OCI-LY3 (cell line): ENCODE data around the gene TCL1B.

Source experiments
- H2AFZ ChIP-seq: fragments of 200-600, 300-600 bp; shearing (Covaris generic); 2 replicates; pipeline ENCODE4 v1.6.0; 2014; ENCODE audit warnings: antibody characterized with exemption, low read depth, low read length
- H3K27ac ChIP-seq: fragments of 200-600, 300-600 bp; sonication (generic); 2 replicates; pipeline ENCODE4 v1.5.1; 2014; ENCODE audit warnings: mild to moderate bottlenecking, low read length, moderate library complexity, mixed read lengths
- H3K27me3 ChIP-seq: fragments of 200-600, 300-600 bp; sonication (generic); 2 replicates; pipeline ENCODE4 v1.6.1; 2014; ENCODE audit warnings: low read depth, low read length, mixed read lengths
- H3K36me3 ChIP-seq: fragments of 200-600, 300-600 bp; sonication (generic); replicated peaks from 2 replicates; pipeline ENCODE3; 2014; ENCODE audit warnings: low read depth, low read length, mixed read lengths
- H3K4me1 ChIP-seq: fragments of 300-600, 200-600 bp; sonication (generic); 2 replicates; pipeline ENCODE4 v1.6.1; 2014; ENCODE audit warnings: low read length, mixed read lengths
- H3K4me2 ChIP-seq: fragments of 200-600, 300-600 bp; sonication (generic); 2 replicates; pipeline ENCODE4 v1.6.1; 2014; ENCODE audit warnings: low read length, mixed read lengths
- H3K4me3 ChIP-seq: fragments of 300-600, 200-600 bp; sonication (generic); 2 replicates; pipeline ENCODE4 v1.5.1; 2014; ENCODE audit warnings: antibody characterized with exemption, mild to moderate bottlenecking, low read length, moderate library complexity
- H3K79me2 ChIP-seq: fragments of 300-600, 200-600 bp; shearing (Covaris generic); 2 replicates; pipeline ENCODE4 v1.6.1; 2014; ENCODE audit warnings: mild to moderate bottlenecking, low read length, mixed read lengths
- H3K9ac ChIP-seq: fragments of 300-600, 200-600 bp; shearing (Covaris generic); 2 replicates; pipeline ENCODE4 v1.6.0; 2014; ENCODE audit warnings: mild to moderate bottlenecking, low read length, moderate library complexity
- H3K9me3 ChIP-seq: fragments of 200-600, 300-600 bp; shearing (Covaris generic); 2 replicates; pipeline ENCODE4 v1.6.1; 2014; ENCODE audit warnings: low read length, mixed read lengths; ENCODE audit not compliant: insufficient read depth
- H4K20me1 ChIP-seq: fragments of 200-600, 300-600 bp; sonication (generic); 2 replicates; pipeline ENCODE4 v1.6.1; 2016; ENCODE audit warnings: low read length, mixed read lengths; ENCODE audit not compliant: insufficient read depth
- CTCF ChIP-seq: fragments of 200-600, 300-600 bp; sonication (generic); IDR thresholded peaks from 2 replicates; pipeline ENCODE4 v1.5.1; 2014; ENCODE audit warnings: antibody characterized with exemption, low read length, low read depth
- EZH2phosphoT487 ChIP-seq: fragments of 200-600 bp; shearing (Covaris generic); IDR thresholded peaks from 2 replicates; pipeline ENCODE4 v1.6.1; 2018; ENCODE audit warnings: antibody characterized with exemption, mixed run types, low read depth

Gene TCL1B

GRCh38 chr14:95655461-95655860 is 30.8 kb upstream of the TCL1B start:
- Histone ChIP-seq H3K4me1 (peaks cover 4% of the 10 kb centered on the region; the same call in 1 of the 2 replicates), H3K79me2 (no peaks in the 10 kb centered on the region), H3K4me2 (no peak overlapping the region), H3K9ac (no peak overlapping the region), H3K27ac (no peak overlapping the region), H3K4me3 (no peak overlapping the region), H3K9me3 (no peaks in the 10 kb centered on the region), H3K36me3 (no peaks in the 10 kb centered on the region), H2AFZ (no peak overlapping the region), H3K27me3 (peaks cover 2% of the 10 kb centered on the region; the same call in 1 of the 2 replicates), H4K20me1 (no peaks in the 10 kb centered on the region)
- TF ChIP-seq CTCF (no peak), EZH2phosphoT487 (no peak)

GRCh38 chr14:95656634-95657033 is 29.6 kb upstream of the TCL1B start:
- Histone ChIP-seq H2AFZ (no peak overlapping the region), H4K20me1 (no peaks in the 10 kb centered on the region), H3K4me2 (no peak overlapping the region), H3K79me2 (no peaks in the 10 kb centered on the region), H3K27ac (no peak overlapping the region), H3K4me1 (peaks cover 5% of the 10 kb centered on the region), H3K4me3 (no peak overlapping the region), H3K27me3 (peaks cover 12% of the 10 kb centered on the region), H3K9me3 (peaks cover 2% of the 10 kb centered on the region; the same call in 1 of the 2 replicates), H3K36me3 (no peaks in the 10 kb centered on the region), H3K9ac (no peak overlapping the region)
- no peak for TF ChIP-seq CTCF
- TF ChIP-seq EZH2phosphoT487 = no peak

GRCh38 chr14:95657454-95657853 is 28.8 kb upstream of the TCL1B start:
- Histone ChIP-seq H2AFZ (no peak overlapping the region), H3K4me3 (no peak overlapping the region), H3K79me2 (no peaks in the 10 kb centered on the region), H4K20me1 (no peaks in the 10 kb centered on the region), H3K4me1 (peaks cover 13% of the 10 kb centered on the region), H3K9ac (no peak overlapping the region), H3K27ac (no peak overlapping the region), H3K36me3 (no peaks in the 10 kb centered on the region), H3K9me3 (peaks cover 2% of the 10 kb centered on the region; the same call in 1 of the 2 replicates), H3K4me2 (no peak overlapping the region), H3K27me3 (peaks cover 12% of the 10 kb centered on the region)
- no peak for TF ChIP-seq EZH2phosphoT487

- Histone ChIP-seq H3K9me3 (peaks cover 2% of the 10 kb centered on the region; the same call in 1 of the 2 replicates), H3K4me1 (peaks cover 28% of the 10 kb centered on the region), H4K20me1 (no peaks in the 10 kb centered on the region), H3K9ac (no peak overlapping the region), H3K36me3 (no peaks in the 10 kb centered on the region), H3K4me2 (no peak overlapping the region), H3K4me3 (no peak overlapping the region), H3K27me3 (peaks cover 12% of the 10 kb centered on the region), H3K27ac (no peak overlapping the region), H2AFZ (no peak overlapping the region), H3K79me2 (no peaks in the 10 kb centered on the region)
- no peak for TF ChIP-seq CTCF
- no peak for TF ChIP-seq EZH2phosphoT487
Observed at GRCh38 chr14:95659293-95659989, 26.8 kb upstream of the TCL1B start.
